DMS79 treated with DMSO at 0.1 percent for 48 hours (cell line): ENCODE data around the gene SH3RF3.
A peak's percentile ranks its signal among the peaks of the same experiment; 100 is the strongest.
"Not testable (repeated sequence)": the region's sequence is repeated elsewhere in the genome, so short reads cannot be mapped to it uniquely, and the experiment has no call there.

Experiments used
- DNase-seq: peaks from one replicate; lab custom pipeline; 2025; lab: John Stamatoyannopoulos, UW

The SH3RF3 gene

GRCh38 chr2:109118321-109118720 lies 10.7 kb upstream of the SH3RF3 start:
- no peak for DNase-seq

DNA sequence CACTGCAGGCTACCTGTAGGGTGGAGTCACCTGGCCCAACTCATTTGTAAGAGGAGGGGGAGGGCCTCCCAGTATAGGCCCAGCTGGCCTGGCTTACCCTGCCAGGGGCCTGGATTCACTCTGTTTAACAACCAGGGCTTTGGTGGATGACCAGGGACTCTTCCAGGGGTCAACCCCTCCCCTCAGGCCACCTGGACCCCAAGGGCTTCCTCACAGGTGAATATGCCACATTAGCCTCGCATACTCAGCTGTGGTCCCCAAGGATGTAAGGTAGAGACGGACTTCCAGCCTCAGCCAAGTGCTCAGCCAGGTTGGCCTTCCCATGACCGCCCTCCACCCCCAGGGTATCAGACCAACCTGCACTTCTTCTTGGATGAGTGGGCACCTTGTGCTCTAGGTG lies 8.8 kb upstream of the SH3RF3 start:
- no peak for DNase-seq

GRCh38 chr2:109120686-109121085 lies 8.3 kb upstream of the SH3RF3 start:
- not testable (repeated sequence) for DNase-seq

GRCh38 chr2:109123586-109124201 lies 5.3 kb upstream of the SH3RF3 start:
- no peak for DNase-seq

- DNase-seq, result peak; percentile 26
These were observed 3.9 kb upstream of the SH3RF3 start for GRCh38 chr2:109124982-109125592.

DNA sequence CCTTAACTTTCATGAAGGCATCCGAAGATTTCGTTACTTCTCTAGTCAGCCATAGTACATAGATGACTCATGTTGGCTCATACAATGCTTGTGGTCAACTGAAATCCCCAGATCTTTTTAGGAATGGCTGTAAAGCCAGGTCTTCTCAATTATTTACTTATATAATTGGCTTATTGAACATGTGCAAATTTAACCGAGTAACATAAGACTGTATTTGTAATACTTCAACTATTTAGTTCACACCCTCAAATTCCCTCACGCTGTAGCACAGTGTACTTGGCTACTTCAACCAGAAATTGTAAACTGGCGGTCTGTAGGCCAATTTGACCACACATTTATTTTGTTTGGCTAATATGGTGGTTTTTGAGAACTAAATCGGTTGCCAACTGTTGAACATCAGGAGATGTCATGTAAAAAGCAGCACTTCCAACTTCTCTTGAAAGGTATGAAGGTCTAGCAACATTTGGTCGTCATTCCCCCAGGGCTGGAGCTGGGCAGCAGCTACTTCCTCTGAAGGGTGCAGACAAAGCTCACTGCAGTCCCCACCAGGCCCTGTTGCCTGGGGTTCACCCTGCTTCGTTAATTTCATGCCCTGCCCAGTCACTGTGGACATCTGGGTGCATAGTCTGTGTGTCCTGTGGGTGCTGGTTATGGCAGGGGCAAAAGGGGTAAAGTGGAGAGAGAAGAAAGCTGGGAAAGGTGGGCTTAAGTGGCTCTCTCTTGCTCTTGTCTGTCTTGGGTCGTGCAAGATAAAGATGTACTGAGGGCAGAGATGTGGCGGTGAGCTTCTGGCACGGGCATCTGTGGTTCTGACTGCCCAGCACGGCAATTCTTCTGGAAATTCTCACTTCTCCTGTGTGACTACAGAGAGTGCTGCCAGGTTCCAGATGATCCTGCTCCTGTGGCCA lies 3.2 kb upstream of the SH3RF3 start:
- DNase-seq, result no peak

GRCh38 chr2:109126501-109126860 lies 2.5 kb upstream of the SH3RF3 start:
- no peak for DNase-seq

DNA sequence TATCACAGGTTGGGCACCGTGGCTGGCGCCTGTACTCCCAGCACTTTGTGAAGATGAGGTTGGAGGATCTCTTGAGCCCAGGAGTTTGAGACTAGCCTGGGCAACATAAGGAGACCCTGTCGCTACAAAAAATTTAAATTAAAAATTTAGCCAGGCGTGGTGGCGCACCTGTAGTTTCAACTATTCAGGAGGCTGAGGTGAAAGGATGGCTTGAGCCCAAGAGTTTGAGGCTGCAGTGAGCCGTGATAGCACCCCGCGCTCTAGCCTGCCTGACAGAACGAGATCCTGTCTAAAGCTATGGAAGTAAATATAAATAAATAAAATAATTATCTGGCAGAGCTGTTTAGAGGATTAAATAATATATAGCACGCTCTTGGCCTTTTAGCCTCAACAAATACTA lies 1.4 kb upstream of the SH3RF3 start:
- no peak for DNase-seq

DNA sequence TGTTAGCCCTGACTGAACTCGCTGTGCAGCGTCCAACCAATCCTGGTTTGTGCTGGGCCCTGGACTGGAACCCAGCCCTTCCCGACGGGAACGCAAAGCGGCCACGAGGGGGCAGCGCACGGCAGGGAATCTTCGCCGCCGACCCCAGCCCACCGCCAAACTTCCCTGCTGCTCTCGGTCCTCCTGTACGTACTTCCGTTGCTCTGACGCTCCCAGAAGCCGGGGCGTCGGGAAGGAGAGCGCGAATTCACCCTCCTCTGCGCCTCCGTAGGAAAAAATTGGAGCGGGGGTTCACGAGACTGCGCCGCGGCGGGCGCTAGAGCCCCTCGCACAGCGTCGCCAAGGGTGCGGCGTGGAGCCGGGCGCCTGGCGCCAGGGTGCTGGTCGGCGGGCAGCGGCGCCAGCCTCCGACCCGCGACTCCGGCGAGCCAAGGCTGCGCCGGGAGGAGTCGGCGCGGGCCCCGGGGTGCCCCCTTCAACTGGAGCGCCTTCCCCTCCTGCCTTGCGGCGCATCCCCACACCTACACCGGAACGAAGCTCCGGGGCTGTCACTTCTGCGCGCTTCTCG lies 873 bp upstream of the SH3RF3 start:
- DNase-seq, result peak; percentile 84

DNA sequence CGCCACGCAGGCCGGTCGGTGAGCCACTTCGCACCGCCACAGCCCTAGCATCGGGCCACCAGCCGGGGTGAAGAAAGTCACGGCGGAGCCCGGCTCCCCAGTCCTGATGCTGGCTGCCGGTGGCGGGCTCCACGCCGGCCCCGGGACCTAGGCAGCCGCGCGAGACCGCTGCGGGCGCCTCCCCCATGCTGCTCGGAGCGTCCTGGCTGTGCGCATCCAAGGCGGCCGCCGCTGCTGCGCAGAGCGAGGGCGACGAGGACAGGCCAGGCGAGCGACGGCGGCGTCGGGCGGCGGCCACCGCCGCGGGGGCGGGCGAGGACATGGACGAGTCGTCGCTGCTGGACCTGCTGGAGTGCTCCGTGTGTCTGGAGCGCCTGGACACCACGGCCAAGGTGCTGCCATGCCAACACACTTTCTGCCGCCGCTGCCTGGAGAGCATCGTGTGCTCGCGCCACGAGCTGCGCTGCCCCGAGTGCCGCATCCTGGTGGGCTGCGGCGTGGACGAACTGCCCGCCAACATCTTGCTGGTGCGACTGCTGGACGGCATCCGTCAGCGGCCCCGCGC lies 433 bp downstream of the SH3RF3 start:
- no peak for DNase-seq

DNA sequence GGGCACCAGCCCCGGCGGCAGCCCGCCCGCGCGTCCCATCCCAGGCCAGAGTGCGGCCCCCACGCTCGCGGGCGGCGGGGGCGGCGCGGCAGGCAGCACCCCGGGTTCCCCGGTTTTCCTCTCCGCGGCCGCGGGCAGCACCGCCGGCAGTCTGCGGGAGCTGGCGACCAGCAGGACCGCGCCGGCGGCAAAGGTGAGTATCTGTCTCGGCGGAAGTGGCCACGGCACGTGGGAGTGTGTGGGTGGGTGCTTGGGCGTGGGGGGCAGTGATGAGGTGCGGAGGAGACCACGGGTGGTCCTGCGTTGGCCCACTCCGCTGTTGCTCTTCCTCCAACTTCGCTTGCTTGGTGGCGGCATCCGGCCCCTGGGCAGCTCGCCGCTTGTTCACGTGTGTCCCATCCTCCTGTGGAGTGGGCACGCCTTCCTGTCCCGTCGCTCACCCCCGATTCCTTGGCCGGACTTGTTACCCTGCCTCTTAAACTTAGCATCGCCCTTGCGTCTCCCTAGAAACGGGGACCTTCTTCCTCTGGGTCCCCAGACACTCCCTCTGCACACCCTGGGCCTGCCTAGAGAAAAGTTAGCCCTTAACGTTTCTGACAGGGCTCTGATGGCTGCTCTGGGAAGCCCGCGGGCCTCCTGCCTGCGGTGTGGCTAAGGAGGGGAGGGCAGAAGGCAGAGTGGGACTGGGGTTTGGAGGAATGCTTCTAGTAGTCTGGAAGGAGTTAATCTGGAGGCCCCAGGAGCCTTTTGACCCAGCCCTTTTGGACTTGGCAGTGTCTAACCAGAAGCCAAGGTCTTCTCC lies 1.1 kb downstream of the SH3RF3 start:
- DNase-seq, result no peak

GRCh38 chr2:109130723-109130995 lies 1.7 kb downstream of the SH3RF3 start:
- no peak for DNase-seq

- DNase-seq, result no peak
These were observed 2.8 kb downstream of the SH3RF3 start for GRCh38 chr2:109131777-109132176.

GRCh38 chr2:109132626-109133025 lies 3.6 kb downstream of the SH3RF3 start:
- no peak for DNase-seq

DNA sequence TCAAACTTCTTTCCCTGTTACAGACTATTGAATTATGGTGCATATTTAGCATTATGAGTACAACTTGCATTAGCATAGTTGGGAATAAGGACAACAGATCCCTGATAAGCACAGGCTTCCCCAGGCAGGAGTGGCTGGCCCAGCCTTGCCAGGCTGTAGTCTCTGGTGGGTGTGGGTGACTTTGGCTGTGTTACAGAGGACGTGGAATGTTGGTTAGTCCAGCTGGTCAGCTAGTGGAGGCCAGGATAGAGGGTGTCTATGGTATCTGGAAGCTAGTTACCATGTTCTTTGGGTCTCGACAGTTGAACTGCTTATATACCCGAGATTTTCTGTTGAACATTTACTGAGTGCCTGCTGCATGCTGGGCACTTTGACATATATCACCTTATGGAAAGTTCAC lies 4.7 kb downstream of the SH3RF3 start:
- DNase-seq, result no peak

- no peak for DNase-seq
These were observed 5.8 kb downstream of the SH3RF3 start for GRCh38 chr2:109134741-109135358.

DNA sequence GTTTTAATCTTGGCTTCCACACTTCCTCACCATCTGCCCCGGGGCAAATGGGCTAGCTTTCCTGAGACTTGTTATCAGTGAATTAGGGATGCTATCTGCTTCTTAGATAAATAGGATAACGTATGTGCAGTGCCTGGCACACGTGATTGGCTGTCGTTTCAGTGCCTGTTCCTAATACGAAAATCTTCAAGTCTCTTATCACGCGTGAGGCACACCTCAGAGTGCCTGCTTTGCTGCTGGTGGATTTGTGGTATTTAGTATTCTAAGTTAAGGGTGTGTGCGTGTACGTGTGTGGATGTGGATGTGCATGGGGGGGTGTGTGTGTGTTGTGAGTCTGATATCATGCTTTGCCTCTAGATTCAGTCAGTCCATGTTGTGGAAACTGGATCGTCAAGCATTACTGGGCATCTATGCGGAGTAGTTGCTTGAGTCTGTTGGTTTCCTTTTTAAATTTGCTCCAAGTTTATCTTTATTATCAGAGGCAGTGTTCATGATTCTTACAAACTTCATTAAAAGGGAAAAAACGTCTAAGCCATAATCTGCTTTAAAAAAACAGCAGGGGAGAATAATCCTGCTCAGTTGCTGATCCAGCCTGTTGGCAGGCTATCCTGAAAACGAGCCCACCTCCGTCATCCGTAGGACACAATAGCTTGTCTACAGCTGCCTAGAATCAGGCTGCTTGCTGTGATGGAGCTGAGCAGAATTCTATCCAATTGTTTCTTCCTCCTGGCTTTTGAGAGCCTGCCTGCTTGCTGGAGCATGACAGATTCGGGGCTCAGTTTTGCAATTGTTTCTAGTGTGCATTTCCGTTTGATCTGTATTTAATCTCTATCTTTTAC lies 6.6 kb downstream of the SH3RF3 start:
- peak; percentile 84 for DNase-seq

GRCh38 chr2:109136542-109136941 lies 7.5 kb downstream of the SH3RF3 start:
- peak; percentile 68 for DNase-seq

DNA sequence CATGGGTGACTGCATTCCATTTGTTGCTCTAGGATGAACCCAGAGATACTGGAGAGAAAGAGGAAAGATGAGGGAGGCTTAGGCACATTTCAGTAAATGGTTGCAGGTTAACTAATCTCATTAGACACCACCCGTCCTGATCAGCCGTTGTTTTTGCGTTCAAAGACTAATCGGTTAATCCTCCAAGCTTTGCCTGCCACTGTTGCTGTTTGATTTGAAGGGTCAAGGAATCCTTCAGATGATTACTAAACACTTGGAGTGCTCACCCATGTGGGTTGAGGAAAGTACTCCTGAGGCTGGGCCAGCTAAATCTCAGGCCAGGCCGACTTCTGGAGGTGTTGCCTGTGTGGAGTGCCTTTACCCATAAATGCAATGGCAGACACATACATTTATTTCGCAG lies 8.6 kb downstream of the SH3RF3 start:
- DNase-seq, result no peak

GRCh38 chr2:109138449-109138848 lies 9.4 kb downstream of the SH3RF3 start:
- no peak for DNase-seq

DNA sequence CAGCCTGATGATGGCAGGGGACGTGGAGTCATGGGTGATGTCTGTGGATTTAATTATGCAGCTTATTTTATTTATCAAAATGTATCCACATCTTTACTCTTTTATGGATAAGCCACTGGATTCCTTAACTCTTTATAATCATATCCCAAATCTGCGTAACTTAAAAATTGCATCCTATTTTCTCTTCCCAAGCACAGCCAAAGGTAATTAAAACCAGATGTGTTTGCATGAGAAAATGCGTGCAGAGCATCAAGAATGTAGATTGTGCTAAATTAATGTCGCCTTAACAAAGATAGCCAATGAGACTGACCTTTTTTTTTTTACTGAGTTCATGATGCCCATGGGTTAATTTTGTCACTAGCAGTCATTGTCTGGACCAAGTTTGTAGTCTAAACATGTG lies 10.0 kb downstream of the SH3RF3 start:
- no peak for DNase-seq
